ENCODE data around the gene PACSIN1.

The PACSIN1 gene

GRCh38 chr6:34465531-34466241 lies at the start of gene PACSIN1:
Gene PACSIN1, plus strand, starts transcription at chr6:34466076. Its CDS starts 60,230 bp downstream, at chr6:34526306.
- no peak for FAIRE-seq
- DNase-seq (ENCODE audit: extremely low spot score, insufficient read length, low read depth), result no peak

- FAIRE-seq (no peak), DNase-seq (ENCODE audit: extremely low spot score, insufficient read length, low read depth) (no peak)
These were observed 49.0 kb upstream of the PACSIN1 start for GRCh38 chr6:34416877-34417371.

GRCh38 chr6:34418367-34418766 lies 47.5 kb upstream of the PACSIN1 start:
- FAIRE-seq, result no peak
- DNase-seq (ENCODE audit: extremely low spot score, insufficient read length, low read depth), result no peak

GRCh38 chr6:34423254-34423653 lies 42.6 kb upstream of the PACSIN1 start:
- DNase-seq (ENCODE audit: extremely low spot score, insufficient read length, low read depth), result no peak
- FAIRE-seq, result no peak

- FAIRE-seq, result no peak
- DNase-seq (ENCODE audit: extremely low spot score, insufficient read length, low read depth), result no peak
These were observed 41.4 kb upstream of the PACSIN1 start for GRCh38 chr6:34424200-34425131.

- FAIRE-seq (no peak), DNase-seq (ENCODE audit: extremely low spot score, insufficient read length, low read depth) (no peak)
These were observed 40.8 kb upstream of the PACSIN1 start for GRCh38 chr6:34425132-34425497.

GRCh38 chr6:34425498-34426410 lies 40.1 kb upstream of the PACSIN1 start, which contains the start of gene RPS10:
Gene RPS10, minus strand, starts transcription at chr6:34426069. Its CDS starts 848 bp downstream, at chr6:34425221.
- FAIRE-seq (peak; percentile 81), DNase-seq (ENCODE audit: extremely low spot score, insufficient read length, low read depth) (peak; percentile 99)

- FAIRE-seq (no peak), DNase-seq (ENCODE audit: extremely low spot score, insufficient read length, low read depth) (no peak)
These were observed 30.0 kb upstream of the PACSIN1 start for GRCh38 chr6:34435916-34436315.

GRCh38 chr6:34436803-34437643 lies 28.9 kb upstream of the PACSIN1 start:
- FAIRE-seq, result no peak

GRCh38 chr6:34437644-34437970 lies 28.3 kb upstream of the PACSIN1 start:
- FAIRE-seq, result no peak
- DNase-seq (ENCODE audit: extremely low spot score, insufficient read length, low read depth), result no peak

More at GRCh38 chr6:34436803-34437643, 28.9 kb upstream of the PACSIN1 start:
- no peak for DNase-seq (ENCODE audit: extremely low spot score, insufficient read length, low read depth)

GRCh38 chr6:34438705-34439104 lies 27.2 kb upstream of the PACSIN1 start:
- DNase-seq (ENCODE audit: extremely low spot score, insufficient read length, low read depth) (no peak), FAIRE-seq (no peak)

- FAIRE-seq, result no peak
- DNase-seq (ENCODE audit: extremely low spot score, insufficient read length, low read depth), result no peak
These were observed 26.4 kb upstream of the PACSIN1 start for GRCh38 chr6:34439442-34439841.

- no peak for DNase-seq (ENCODE audit: extremely low spot score, insufficient read length, low read depth)
- FAIRE-seq, result no peak
These were observed 24.4 kb upstream of the PACSIN1 start for GRCh38 chr6:34441526-34441925.

GRCh38 chr6:34445313-34445860 lies 20.5 kb upstream of the PACSIN1 start:
- DNase-seq (ENCODE audit: extremely low spot score, insufficient read length, low read depth) (no peak), FAIRE-seq (no peak)

- DNase-seq (ENCODE audit: extremely low spot score, insufficient read length, low read depth) (no peak), FAIRE-seq (no peak)
These were observed 18.5 kb upstream of the PACSIN1 start for GRCh38 chr6:34447386-34447785.

GRCh38 chr6:34447910-34448309 lies 18.0 kb upstream of the PACSIN1 start:
- no peak for DNase-seq (ENCODE audit: extremely low spot score, insufficient read length, low read depth)
- no peak for FAIRE-seq

GRCh38 chr6:34451192-34451591 lies 14.7 kb upstream of the PACSIN1 start:
- FAIRE-seq (no peak), DNase-seq (ENCODE audit: extremely low spot score, insufficient read length, low read depth) (no peak)

GRCh38 chr6:34455831-34456230 lies 10.0 kb upstream of the PACSIN1 start:
- no peak for DNase-seq (ENCODE audit: extremely low spot score, insufficient read length, low read depth)
- no peak for FAIRE-seq

- no peak for DNase-seq (ENCODE audit: extremely low spot score, insufficient read length, low read depth)
- no peak for FAIRE-seq
These were observed 8.5 kb upstream of the PACSIN1 start for GRCh38 chr6:34457382-34457741.

Data from GM18507 (cell line).